CD4-positive, alpha-beta T cell (primary cell): ENCODE measurements around the gene RSBN1. TPM values are rescaled to one million over a fixed set of nuclear protein-coding genes. Genes with fewer than 3 reads are reported as not detected.

ENCODE experiments used
- ATAC-seq: fragments of 200-7000 bp; cut with Tn5 transposase; one replicate; pipeline ENCODE4 v1.10.0; 2022; ENCODE audit warnings: mild to moderate bottlenecking; ENCODE audit not compliant: poor library complexity
- CTCF ChIA-PET: fragments of 350-600 bp; sonication (Branson Sonifier 250); formaldehyde crosslinking; loops from one replicate; lab custom pipeline; 2021; ENCODE audit warnings: antibody characterized with exemption, inconsistent platforms; lab: Charles Lee
- POLR2A ChIA-PET: fragments of 350-600 bp; sonication (Branson Sonifier 250); formaldehyde crosslinking; loops from one replicate; lab custom pipeline; 2021; ENCODE audit warnings: antibody characterized with exemption, inconsistent platforms; lab: Charles Lee
- DNase-seq, 14 experiments: peaks; one replicate each; pipeline ENCODE4 v3.0.0-alpha.2; 2013 to 2020; ENCODE audit warnings: mixed read lengths in 2 of 14
- H3K27ac ChIP-seq, 2 donors: one replicate each; pipeline versions ENCODE4 v1.5.1 to v1.7.0; 2013; ENCODE audit warnings: low read length in 2 of 2, low read depth in 1 of 2, mild to moderate bottlenecking in 1 of 2
- H3K27me3 ChIP-seq, 2 experiments: 1 replicate in 1 of 2; 2 replicates in 1 of 2; pipeline versions ENCODE4 v1.6.1 to v1.7.0; 2013; ENCODE audit warnings: low read length in 2 of 2, control low read depth in 1 of 2, mild to moderate bottlenecking in 1 of 2, moderate library complexity in 1 of 2; ENCODE audit not compliant: insufficient read depth in 2 of 2, control insufficient read depth in 1 of 2
- H3K36me3 ChIP-seq: one replicate; pipeline ENCODE4 v1.6.1; 2013; ENCODE audit warnings: low read length, control low read depth; ENCODE audit not compliant: insufficient read depth
- H3K4me1 ChIP-seq: one replicate; pipeline ENCODE4 v1.6.1; 2013; ENCODE audit warnings: low read length, control low read depth; ENCODE audit not compliant: insufficient read depth
- H3K4me3 ChIP-seq: one replicate; pipeline ENCODE4 v1.5.1; 2013; ENCODE audit warnings: mild to moderate bottlenecking, low read length, moderate library complexity
- H3K9me3 ChIP-seq, 2 experiments: 1 replicate in 1 of 2; 2 replicates in 1 of 2; pipeline versions ENCODE4 v1.6.1 to v1.7.0; 2013; ENCODE audit warnings: low read length in 2 of 2, mild to moderate bottlenecking in 2 of 2, control low read depth in 1 of 2, moderate library complexity in 1 of 2; ENCODE audit not compliant: control insufficient read depth in 1 of 2, insufficient read depth in 1 of 2
- H3K27ac Mint-ChIP-seq: one replicate; pipeline ENCODE4 v1.8.0; 2020; ENCODE audit warnings: mixed read lengths
- H3K27me3 Mint-ChIP-seq: one replicate; pipeline ENCODE4 v1.8.0; 2021; ENCODE audit warnings: mixed read lengths
- H3K36me3 Mint-ChIP-seq: one replicate; pipeline ENCODE4 v1.8.0; 2021; ENCODE audit warnings: low read depth, mixed read lengths
- H3K4me1 Mint-ChIP-seq: one replicate; pipeline ENCODE4 v1.8.0; 2021; ENCODE audit warnings: low read depth, mixed read lengths
- H3K4me3 Mint-ChIP-seq: one replicate; pipeline ENCODE4 v1.8.0; 2020; ENCODE audit warnings: mild to moderate bottlenecking, mixed read lengths
- H3K9me3 Mint-ChIP-seq: one replicate; pipeline ENCODE4 v1.8.0; 2020; ENCODE audit warnings: mixed read lengths
- CTCF ChIP-seq: fragments of 200-600 bp; IDR thresholded peaks from one replicate; pipeline ENCODE4 v1.8.0; 2022; ENCODE audit warnings: antibody characterized with exemption, mild to moderate bottlenecking
- intact Hi-C, 2 experiments: fragments of 100-400 bp; cut with DNase I in 1 of 2; cut with micrococcal nuclease in 1 of 2; formaldehyde crosslinking; loops; one replicate each; pipeline versions ENCODE4 v1.15.1 to v1.9.0; 2023 to 2025; cut with DNase I, micrococcal nuclease
- total RNA-seq, 174 experiments: library from RNA in 2 of 174; stranded (reverse) in 2 of 174; gene quantifications; one replicate each; pipeline ENCODE4 v1.2.3 and lab custom pipeline; 2021 to 2026

Gene RSBN1
- total RNA-seq, 2 experiments from 2014 or later: 44.2 to 44.6 TPM

DNA sequence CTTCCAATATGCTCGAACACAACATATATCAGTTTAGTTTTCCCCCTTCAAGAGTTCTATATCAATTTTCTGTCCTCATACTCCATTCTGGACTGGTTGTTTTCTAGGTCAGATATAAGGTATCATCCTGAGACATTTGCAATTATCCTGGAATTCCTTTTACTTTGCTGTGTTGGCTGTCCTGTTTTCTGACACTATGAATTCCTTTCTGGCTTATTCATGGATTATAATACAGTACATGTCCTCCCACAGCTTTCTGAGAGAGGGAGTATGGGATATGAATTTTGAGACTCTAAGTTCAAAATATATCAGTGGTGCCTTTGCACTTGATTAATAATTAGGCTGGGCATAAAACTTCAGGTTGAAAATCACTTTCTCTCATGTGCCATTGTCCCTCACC is 64.9 kb downstream of the RSBN1 start:
- no peak for TF ChIP-seq CTCF
- H3K27ac Mint-ChIP-seq: no peak overlapping the region
- CTCF ChIA-PET: no interaction called here

DNA sequence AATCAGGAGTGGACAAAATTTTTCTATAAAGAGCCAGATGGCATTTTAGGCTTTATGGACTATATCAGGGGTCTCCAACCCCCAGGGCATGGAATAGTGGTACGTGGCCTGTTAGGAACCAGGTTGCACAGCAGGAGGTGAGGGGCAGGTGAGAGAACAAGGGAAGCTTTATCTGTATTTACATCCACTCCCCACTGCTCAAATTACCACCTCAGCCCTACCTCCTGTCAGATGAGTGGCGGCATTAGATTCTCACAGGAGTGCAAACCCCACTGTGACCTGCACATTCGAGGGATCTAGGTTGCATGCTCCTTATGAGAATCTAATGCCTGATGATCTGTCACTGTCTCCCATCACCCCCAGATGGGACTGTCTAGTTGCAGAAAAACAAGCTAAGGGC is 66.9 kb downstream of the RSBN1 start:
- POLR2A ChIA-PET: no interaction called here
- no peak overlapping the region for H3K4me3 Mint-ChIP-seq
- Histone ChIP-seq H3K36me3 (no peaks in the 10 kb centered on the region), H3K27me3 (no peaks in the 10 kb centered on the region), H3K4me3 (no peak overlapping the region), H3K27ac (no peak overlapping the region), H3K4me1 (peaks cover 3% of the 10 kb centered on the region), H3K9me3 (no peaks in the 10 kb centered on the region)
- DNase-seq (no peak), ATAC-seq (no peak)
- intact Hi-C loops: no loop called here
- CTCF ChIA-PET: no interaction called here
- H3K36me3 Mint-ChIP-seq: no peaks in the 10 kb centered on the region
- H3K9me3 Mint-ChIP-seq: no peaks in the 10 kb centered on the region
- no peak for TF ChIP-seq CTCF
- no peak overlapping the region for H3K27ac Mint-ChIP-seq
- H3K4me1 Mint-ChIP-seq: no peaks in the 10 kb centered on the region
- H3K27me3 Mint-ChIP-seq: no peaks in the 10 kb centered on the region

More for the DNA sequence above, 64.9 kb downstream of the RSBN1 start:
- POLR2A ChIA-PET: no interaction called here
- H3K36me3 ChIP-seq: no peaks in the 10 kb centered on the region
- intact Hi-C loops: no loop called here
- Mint-ChIP-seq H3K4me3 (no peak overlapping the region), H3K36me3 (no peaks in the 10 kb centered on the region), H3K27me3 (no peaks in the 10 kb centered on the region), H3K9me3 (no peaks in the 10 kb centered on the region), H3K4me1 (no peaks in the 10 kb centered on the region)
- DNase-seq (no peak), ATAC-seq (no peak)
- H3K9me3 ChIP-seq: no peaks in the 10 kb centered on the region
- no peak overlapping the region for H3K4me3 ChIP-seq
- H3K27ac ChIP-seq: no peak overlapping the region
- H3K4me1 ChIP-seq: peaks cover 3% of the 10 kb centered on the region
- H3K27me3 ChIP-seq: no peaks in the 10 kb centered on the region

- intact Hi-C loops: no loop called here
- POLR2A ChIA-PET: no interaction called here
- no peaks in the 10 kb centered on the region for H3K4me1 Mint-ChIP-seq
These were observed 68.2 kb downstream of the RSBN1 start for GRCh38 chr1:113744114-113744513.

More at GRCh38 chr1:113744114-113744513, 68.2 kb downstream of the RSBN1 start:
- ATAC-seq (no peak), DNase-seq (no peak)
- no peak overlapping the region for H3K27ac ChIP-seq
- no peak for TF ChIP-seq CTCF
- H3K9me3 ChIP-seq: no peaks in the 10 kb centered on the region
- CTCF ChIA-PET: no interaction called here
- H3K27me3 ChIP-seq: no peaks in the 10 kb centered on the region
- no peak overlapping the region for H3K4me3 ChIP-seq
- Mint-ChIP-seq H3K27ac (no peak overlapping the region), H3K9me3 (no peaks in the 10 kb centered on the region), H3K27me3 (no peaks in the 10 kb centered on the region), H3K36me3 (no peaks in the 10 kb centered on the region), H3K4me3 (no peak overlapping the region)
- no peaks in the 10 kb centered on the region for H3K36me3 ChIP-seq
- H3K4me1 ChIP-seq: peaks cover 3% of the 10 kb centered on the region
